HG02588 (cell line): ENCODE data around the gene KIF25.

ENCODE experiments used
- ATAC-seq: cut with Tn5 transposase; IDR thresholded peaks from one replicate; pipeline ENCODE4 v1.9.1; 2021; ENCODE audit warnings: mild to moderate bottlenecking, moderate library complexity; ENCODE audit not compliant: unreplicated experiment

Gene KIF25

GRCh38 chr6:168035098-168035660, 37.7 kb downstream of the KIF25 start:
- ATAC-seq: no peak

GRCh38 chr6:168035661-168036545, 38.4 kb downstream of the KIF25 start:
- ATAC-seq: no peak

GRCh38 chr6:168037242-168037641, 39.8 kb downstream of the KIF25 start:
- no peak for ATAC-seq

GRCh38 chr6:168037856-168038255, 40.4 kb downstream of the KIF25 start:
- ATAC-seq: no peak

GRCh38 chr6:168038576-168039140, 41.2 kb downstream of the KIF25 start:
- ATAC-seq: no peak

- no peak for ATAC-seq
Measured at GRCh38 chr6:168039301-168039700, 41.8 kb downstream of the KIF25 start.

- no peak for ATAC-seq
Measured at GRCh38 chr6:168039849-168040248, 42.4 kb downstream of the KIF25 start.

GRCh38 chr6:168040856-168041496, 43.5 kb downstream of the KIF25 start:
- no peak for ATAC-seq

- no peak for ATAC-seq
Measured at GRCh38 chr6:168041928-168042327, 44.5 kb downstream of the KIF25 start.

GRCh38 chr6:168042426-168043192, 45.1 kb downstream of the KIF25 start:
- no peak for ATAC-seq

- no peak for ATAC-seq
Measured at GRCh38 chr6:168043193-168043847, 45.8 kb downstream of the KIF25 start.

GRCh38 chr6:168043848-168044415, 46.5 kb downstream of the KIF25 start:
- no peak for ATAC-seq

GRCh38 chr6:168044521-168045130, 47.2 kb downstream of the KIF25 start:
- no peak for ATAC-seq

- ATAC-seq: no peak
Measured at GRCh38 chr6:168045141-168045691, 47.7 kb downstream of the KIF25 start.

- no peak for ATAC-seq
Measured at GRCh38 chr6:168045706-168046620, 48.5 kb downstream of the KIF25 start.

- ATAC-seq: no peak
Measured at GRCh38 chr6:168046696-168047095, 49.2 kb downstream of the KIF25 start.

GRCh38 chr6:168047841-168048723, 50.6 kb downstream of the KIF25 start:
- ATAC-seq: no peak
